HL-60 (cell line): ENCODE data around the gene ACTRT2.

Experiments used
- DNase-seq, 2 experiments: peaks; one replicate each; pipeline ENCODE4 v3.0.0-alpha.2; 2010 to 2020; ENCODE audit warnings: low read depth in 1 of 2, low spot score in 1 of 2
- H3K27ac ChIP-seq: fragments of 250-450 bp; sonication (Bioruptor Pico); replicated peaks from 2 replicates; pipeline ENCODE4 v1.5.1; 2020; ENCODE audit warnings: mild to moderate bottlenecking, moderate library complexity
- H3K27me3 ChIP-seq: fragments of 250-450 bp; sonication (Bioruptor Pico); 2 replicates; pipeline ENCODE4 v1.5.1; 2021; ENCODE audit warnings: mild to moderate bottlenecking, moderate library complexity; ENCODE audit not compliant: insufficient read depth, poor library complexity, severe bottlenecking
- H3K4me3 ChIP-seq: replicated peaks from 2 replicates; pipeline ENCODE4 v1.5.1; 2011; ENCODE audit warnings: mild to moderate bottlenecking, control low read depth, low read length; ENCODE audit not compliant: insufficient read depth
- CTCF ChIP-seq: IDR thresholded peaks from one replicate; pipeline ENCODE4 v1.5.1; 2011; ENCODE audit warnings: low read length, control low read depth, inconsistent platforms; ENCODE audit not compliant: insufficient read depth
- GABPA ChIP-seq: IDR thresholded peaks from 2 replicates; pipeline ENCODE4 v1.6.1; 2012; ENCODE audit warnings: low read depth
- POLR2AphosphoS5 ChIP-seq: IDR thresholded peaks from 2 replicates; pipeline ENCODE4 v1.6.1; 2012; ENCODE audit warnings: low read depth
- REST ChIP-seq: IDR thresholded peaks from 2 replicates; pipeline ENCODE4 v1.6.1; 2012; ENCODE audit warnings: low read depth; ENCODE audit not compliant: insufficient replicate concordance
- SPI1 ChIP-seq: IDR thresholded peaks from 2 replicates; pipeline ENCODE4 v1.6.1; 2012; ENCODE audit warnings: low read depth, mild to moderate bottlenecking, borderline replicate concordance

Gene ACTRT2

GRCh38 chr1:3015269-3015635 is 6.0 kb upstream of the ACTRT2 start:
- TF ChIP-seq SPI1 (no peak), REST (no peak), GABPA (no peak), POLR2AphosphoS5 (no peak), CTCF (no peak)
- Histone ChIP-seq H3K4me3 (no peak overlapping the region), H3K27ac (no peak overlapping the region), H3K27me3 (no peaks in the 10 kb centered on the region)
- no peak for DNase-seq

GRCh38 chr1:3015744-3016143 is 5.5 kb upstream of the ACTRT2 start:
- H3K27ac ChIP-seq, result no peak overlapping the region
- no peaks in the 10 kb centered on the region for H3K27me3 ChIP-seq
- DNase-seq, result no peak
- TF ChIP-seq GABPA, result no peak
- no peak for TF ChIP-seq POLR2AphosphoS5
- no peak for TF ChIP-seq REST
- TF ChIP-seq CTCF, result no peak
- TF ChIP-seq SPI1, result no peak
- H3K4me3 ChIP-seq, result no peak overlapping the region

- Histone ChIP-seq H3K27me3 (no peaks in the 10 kb centered on the region), H3K4me3 (no peak overlapping the region), H3K27ac (no peak overlapping the region)
- DNase-seq, result no peak
- TF ChIP-seq SPI1, result no peak
- no peak for TF ChIP-seq POLR2AphosphoS5
- TF ChIP-seq GABPA, result no peak
- no peak for TF ChIP-seq REST
- no peak for TF ChIP-seq CTCF
These were observed 4.4 kb upstream of the ACTRT2 start for GRCh38 chr1:3016641-3017439.
